HG02798 (cell line): ENCODE data around the gene PLS3.

ENCODE experiments used
- ATAC-seq: cut with Tn5 transposase; IDR thresholded peaks from one replicate; pipeline ENCODE4 v1.9.1; 2021; ENCODE audit warnings: mild to moderate bottlenecking; ENCODE audit not compliant: unreplicated experiment, poor library complexity

PLS3 gene

GRCh38 chrX:115565888-115566287, 4.9 kb downstream of the PLS3 start:
- ATAC-seq: no peak

- no peak for ATAC-seq
Observed at GRCh38 chrX:115571712-115572111, 10.7 kb downstream of the PLS3 start.

- no peak for ATAC-seq
Observed at GRCh38 chrX:115573185-115573584, 12.2 kb downstream of the PLS3 start.

GRCh38 chrX:115576676-115577075, 15.7 kb downstream of the PLS3 start:
- no peak for ATAC-seq

GRCh38 chrX:115579327-115579726, 18.4 kb downstream of the PLS3 start:
- no peak for ATAC-seq

GRCh38 chrX:115579786-115580294, 18.9 kb downstream of the PLS3 start:
- ATAC-seq: no peak

- ATAC-seq: no peak
Observed at GRCh38 chrX:115581759-115582615, 21.0 kb downstream of the PLS3 start.

GRCh38 chrX:115582616-115583495, 21.9 kb downstream of the PLS3 start:
- no peak for ATAC-seq

GRCh38 chrX:115583496-115584004, 22.6 kb downstream of the PLS3 start:
- no peak for ATAC-seq

GRCh38 chrX:115584696-115585095, 23.7 kb downstream of the PLS3 start:
- ATAC-seq: no peak

GRCh38 chrX:115588179-115588578, 27.2 kb downstream of the PLS3 start:
- ATAC-seq: no peak

GRCh38 chrX:115589419-115589818, 28.4 kb downstream of the PLS3 start:
- ATAC-seq: no peak

- no peak for ATAC-seq
Observed at GRCh38 chrX:115591420-115591819, 30.4 kb downstream of the PLS3 start.

- ATAC-seq: no peak
Observed at GRCh38 chrX:115591856-115592842, 31.2 kb downstream of the PLS3 start.

GRCh38 chrX:115592997-115593734, 32.2 kb downstream of the PLS3 start:
- no peak for ATAC-seq

GRCh38 chrX:115595049-115595448, 34.1 kb downstream of the PLS3 start:
- no peak for ATAC-seq

- ATAC-seq: no peak
Observed at GRCh38 chrX:115598556-115598955, 37.6 kb downstream of the PLS3 start.

- ATAC-seq: no peak
Observed at GRCh38 chrX:115602308-115602707, 41.3 kb downstream of the PLS3 start.
